ENCODE results near the gene TBX19.

DNA sequence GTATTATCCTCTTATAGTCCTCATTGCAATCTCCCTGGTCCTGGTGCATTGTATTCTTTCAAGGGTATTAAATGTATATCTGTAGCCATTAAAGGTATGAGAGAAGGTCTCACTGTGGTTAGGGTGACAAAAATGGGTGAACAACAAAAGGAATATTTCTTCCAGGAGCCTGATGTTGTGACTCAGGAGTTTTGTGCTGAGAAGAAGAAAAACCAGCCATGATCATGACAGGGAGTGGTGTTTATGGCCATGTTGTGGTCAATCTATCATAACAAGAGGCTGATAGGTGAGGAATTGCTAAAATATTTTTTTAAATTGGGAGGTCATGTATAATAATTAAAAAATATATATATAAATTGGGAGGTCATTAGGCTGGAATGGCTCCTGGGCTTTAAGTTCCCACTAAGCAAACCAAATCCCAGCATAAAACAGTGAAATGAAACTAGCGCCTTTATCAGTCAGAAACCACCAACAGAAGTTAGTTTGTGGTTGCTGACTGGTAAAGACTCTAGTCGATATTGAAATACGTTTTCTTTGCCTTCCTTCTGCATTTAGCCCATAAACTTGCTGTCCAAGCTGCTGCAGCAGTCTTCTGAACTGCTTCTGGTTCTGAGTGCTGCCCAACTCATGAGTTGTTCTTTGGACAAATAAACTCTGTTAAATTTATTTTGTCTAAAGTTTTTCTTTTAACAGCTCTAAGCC lies 60.3 kb downstream of the TBX19 start:
- TF ChIP-seq, protein P1, sequence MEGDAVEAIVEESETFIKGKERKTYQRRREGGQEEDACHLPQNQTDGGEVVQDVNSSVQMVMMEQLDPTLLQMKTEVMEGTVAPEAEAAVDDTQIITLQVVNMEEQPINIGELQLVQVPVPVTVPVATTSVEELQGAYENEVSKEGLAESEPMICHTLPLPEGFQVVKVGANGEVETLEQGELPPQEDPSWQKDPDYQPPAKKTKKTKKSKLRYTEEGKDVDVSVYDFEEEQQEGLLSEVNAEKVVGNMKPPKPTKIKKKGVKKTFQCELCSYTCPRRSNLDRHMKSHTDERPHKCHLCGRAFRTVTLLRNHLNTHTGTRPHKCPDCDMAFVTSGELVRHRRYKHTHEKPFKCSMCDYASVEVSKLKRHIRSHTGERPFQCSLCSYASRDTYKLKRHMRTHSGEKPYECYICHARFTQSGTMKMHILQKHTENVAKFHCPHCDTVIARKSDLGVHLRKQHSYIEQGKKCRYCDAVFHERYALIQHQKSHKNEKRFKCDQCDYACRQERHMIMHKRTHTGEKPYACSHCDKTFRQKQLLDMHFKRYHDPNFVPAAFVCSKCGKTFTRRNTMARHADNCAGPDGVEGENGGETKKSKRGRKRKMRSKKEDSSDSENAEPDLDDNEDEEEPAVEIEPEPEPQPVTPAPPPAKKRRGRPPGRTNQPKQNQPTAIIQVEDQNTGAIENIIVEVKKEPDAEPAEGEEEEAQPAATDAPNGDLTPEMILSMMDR (IDR thresholded peaks at IDR 0.05), result no peak
- TF ChIP-seq POLR2A (IDR thresholded peaks at IDR 0.05), result no peak

All from testis (tissue), 2 donors.